ENCODE results near the gene TMTC4. TPM values are rescaled to one million over a fixed set of nuclear protein-coding genes. Genes with fewer than 3 reads are reported as not detected.

The TMTC4 gene
- total RNA-seq, 5 donors from 2014 or later (not counting 1 experiment from before 2014, with no cell fraction given), result 7.0 to 52.2 (median 27.7) TPM

DNA sequence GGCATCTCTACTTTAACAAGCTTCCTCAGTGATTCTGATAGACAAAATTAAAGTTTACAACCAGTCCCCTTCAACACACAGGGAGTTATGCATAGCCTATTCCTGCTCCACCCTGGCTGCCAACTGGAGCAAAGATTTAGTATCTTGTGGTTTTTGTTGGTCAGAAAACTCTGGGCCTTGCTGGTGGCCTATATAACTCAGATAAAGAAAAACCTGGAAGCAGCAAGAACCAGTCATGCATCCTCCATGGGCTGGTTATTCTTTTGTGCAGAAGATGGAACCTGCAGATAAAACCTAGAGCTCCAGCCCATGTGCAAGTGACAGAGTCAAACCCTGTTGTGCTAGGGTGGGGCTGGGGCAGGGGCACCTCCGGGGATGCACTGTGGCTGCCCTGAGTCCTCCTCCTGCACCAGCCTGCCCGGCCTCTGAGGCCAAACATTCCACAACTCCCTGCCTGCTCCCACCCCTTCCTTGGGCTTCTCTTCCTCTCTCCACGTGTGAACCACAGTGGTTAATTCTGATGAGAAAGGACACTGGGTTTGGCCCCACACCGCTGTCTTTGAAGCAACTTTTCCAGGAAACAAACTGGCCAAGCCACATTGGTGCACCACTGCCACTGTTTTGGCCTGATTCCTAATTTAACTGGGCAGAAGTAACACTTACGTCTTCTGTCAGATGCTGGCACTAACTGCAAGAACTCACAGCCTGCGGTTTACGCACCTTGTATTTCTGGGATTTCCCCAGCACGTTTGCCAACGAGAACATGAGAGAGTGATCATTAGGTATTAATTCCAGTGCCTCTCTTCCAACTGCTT is 62.7 kb downstream of the TMTC4 start:
- H3K4me1 Mint-ChIP-seq, result peaks cover 6 to 39% (median 14%) of the 10 kb centered on the region in 3 donors
- peak overlapping the region; percentile 40 to 53 for H3K27ac Mint-ChIP-seq
- 67% methylated on average over 2 of the region's 9 CpGs for WGBS (ENCODE audit: insufficient coverage)
- peaks cover 0 to 10% of the 10 kb centered on the region in 2 experiments for H3K4me1 ChIP-seq (ENCODE audit: control insufficient read depth in 1 of 2, extremely low read depth in 1 of 2, insufficient read depth in 2 of 2, low read length in 2 of 2)
- no peak overlapping the region for H3K4me3 ChIP-seq (ENCODE audit: control insufficient read depth in 1 of 2, extremely low read depth in 1 of 2, low read length in 1 of 2)
- no peaks in the 10 kb centered on the region for H3K27me3 Mint-ChIP-seq
- CTCF ChIA-PET, result no interaction called here
- H3K36me3 ChIP-seq (ENCODE audit: control insufficient read depth in 2 of 2, extremely low read depth in 1 of 2, insufficient read depth in 1 of 2, low read length in 1 of 2), result peaks cover 1 to 7% of the 10 kb centered on the region in 2 donors
- no peaks in the 10 kb centered on the region for H3K9me3 Mint-ChIP-seq
- no peaks in the 10 kb centered on the region for H3K27me3 ChIP-seq (replicated peaks in 1 of 2; ENCODE audit: control insufficient read depth in 2 of 2, extremely low read depth in 1 of 2, insufficient read depth in 2 of 2, low read length in 1 of 2)
- DNase-seq, result peak in 16 of 35 experiments; percentile 5 to 47 (median 22)
- H3K27ac ChIP-seq (ENCODE audit: low read length), result no peak overlapping the region
- POLR2A ChIA-PET, result no interaction called here
- no peaks in the 10 kb centered on the region for H3K9me3 ChIP-seq
- peak in 1 of 4 experiments; percentile 22 for ATAC-seq (replicated peaks in 1 of 4)
- peaks cover 34% of the 10 kb centered on the region for H3K36me3 Mint-ChIP-seq
- no peak overlapping the region for H3K4me3 Mint-ChIP-seq

DNA sequence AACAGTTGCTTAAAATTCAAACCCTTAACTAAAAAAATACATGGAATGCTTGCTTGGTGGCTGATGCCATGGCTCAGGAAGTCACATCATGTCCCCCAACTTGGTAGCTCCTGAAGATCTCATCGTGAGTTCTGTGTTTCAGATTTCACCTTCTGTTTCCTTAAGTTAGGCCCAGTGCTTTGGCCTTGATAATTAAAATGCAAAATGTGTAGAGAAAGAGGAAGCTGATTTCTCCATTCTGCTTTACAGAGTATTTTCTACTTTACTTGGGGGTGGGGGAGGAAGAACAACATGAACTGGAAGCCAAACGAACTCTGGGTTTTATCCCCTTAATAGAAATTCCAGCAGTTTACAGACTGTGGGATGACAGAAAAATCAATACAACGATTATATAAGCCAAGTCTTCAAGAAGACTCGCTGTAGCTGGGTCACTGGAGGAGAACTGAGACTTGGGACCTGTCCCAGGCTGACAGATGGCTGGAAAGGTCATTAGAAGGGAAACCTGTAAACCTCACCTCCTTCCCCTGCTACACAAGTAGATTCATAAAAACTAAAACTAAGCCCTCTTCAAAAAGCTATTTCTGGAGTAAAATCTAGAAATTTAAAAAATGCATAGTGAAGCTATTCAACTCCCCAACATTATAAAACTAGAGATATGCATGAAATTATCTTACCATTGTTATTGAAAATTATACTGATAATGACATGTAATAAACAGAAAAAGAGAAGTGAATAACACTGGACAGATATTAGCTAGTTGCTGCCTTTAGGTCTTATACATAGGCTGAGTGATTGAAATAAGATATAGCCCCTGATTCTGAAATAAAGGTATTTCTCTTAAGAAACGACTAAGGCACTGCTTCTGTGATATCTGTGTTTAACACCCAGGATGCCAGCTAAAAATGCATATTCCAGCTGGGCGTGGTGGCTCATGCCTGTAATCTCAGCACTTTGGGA is 63.9 kb downstream of the TMTC4 start:
- no peaks in the 10 kb centered on the region for H3K27me3 Mint-ChIP-seq
- peak overlapping the region in 1 of 2 donors; percentile 61 for H3K27ac Mint-ChIP-seq
- H3K27ac ChIP-seq (ENCODE audit: low read length), result no peak overlapping the region
- ATAC-seq (replicated peaks in 1 of 4) (no peak), DNase-seq (no peak)
- H3K36me3 ChIP-seq (ENCODE audit: control insufficient read depth in 2 of 2, extremely low read depth in 1 of 2, insufficient read depth in 1 of 2, low read length in 1 of 2), result peaks cover 5 to 7% of the 10 kb centered on the region in 2 donors
- ChIA-PET CTCF (no interaction called here), POLR2A (no interaction called here)
- H3K4me3 ChIP-seq (ENCODE audit: control insufficient read depth in 1 of 2, extremely low read depth in 1 of 2, low read length in 1 of 2), result no peak overlapping the region
- H3K9me3 Mint-ChIP-seq, result no peaks in the 10 kb centered on the region
- no peaks in the 10 kb centered on the region for H3K9me3 ChIP-seq
- WGBS (ENCODE audit: insufficient coverage), result 89% methylated on average over 1 of the region's 6 CpGs
- no peaks in the 10 kb centered on the region for H3K27me3 ChIP-seq (replicated peaks in 1 of 2; ENCODE audit: control insufficient read depth in 2 of 2, extremely low read depth in 1 of 2, insufficient read depth in 2 of 2, low read length in 1 of 2)
- no peak overlapping the region for H3K4me3 Mint-ChIP-seq
- peaks cover 41% of the 10 kb centered on the region for H3K36me3 Mint-ChIP-seq
- H3K4me1 Mint-ChIP-seq, result peaks cover 6 to 35% (median 14%) of the 10 kb centered on the region in 3 donors
- peaks cover 0 to 10% of the 10 kb centered on the region in 2 experiments for H3K4me1 ChIP-seq (ENCODE audit: control insufficient read depth in 1 of 2, extremely low read depth in 1 of 2, insufficient read depth in 2 of 2, low read length in 2 of 2)

DNA sequence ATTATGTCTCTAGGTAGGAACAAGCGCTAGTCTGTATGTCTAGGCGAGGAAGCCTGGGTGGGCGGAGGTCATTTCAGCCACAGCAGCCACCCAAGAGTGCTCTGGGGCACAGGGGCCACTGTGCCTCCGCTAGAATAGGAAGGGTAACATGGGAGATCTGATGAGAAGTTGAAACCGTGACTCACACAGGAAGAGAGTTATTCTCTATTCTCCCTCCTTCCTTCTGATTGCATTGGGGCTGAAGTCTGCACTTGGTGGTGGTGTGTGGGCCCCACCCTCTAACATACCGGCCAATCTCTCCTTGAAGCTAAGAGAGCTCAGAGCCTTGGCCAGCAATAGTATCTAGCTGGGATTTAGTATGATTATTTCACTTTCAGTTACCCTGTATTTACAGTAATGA is 65.7 kb downstream of the TMTC4 start:
- Histone ChIP-seq H3K27me3 (replicated peaks in 1 of 2; ENCODE audit: control insufficient read depth in 2 of 2, extremely low read depth in 1 of 2, insufficient read depth in 2 of 2, low read length in 1 of 2) (no peaks in the 10 kb centered on the region), H3K4me1 (ENCODE audit: control insufficient read depth in 1 of 2, extremely low read depth in 1 of 2, insufficient read depth in 2 of 2, low read length in 2 of 2) (peaks cover 0 to 10% of the 10 kb centered on the region in 2 experiments), H3K9me3 (no peaks in the 10 kb centered on the region), H3K36me3 (ENCODE audit: control insufficient read depth in 2 of 2, extremely low read depth in 1 of 2, insufficient read depth in 1 of 2, low read length in 1 of 2) (peaks cover 5 to 12% of the 10 kb centered on the region in 2 donors), H3K27ac (ENCODE audit: low read length) (no peak overlapping the region), H3K4me3 (ENCODE audit: control insufficient read depth in 1 of 2, extremely low read depth in 1 of 2, low read length in 1 of 2) (no peak overlapping the region)
- ATAC-seq (replicated peaks in 1 of 4) (peak; percentile 50 to 95 (median 80)), DNase-seq (no peak)
- H3K9me3 Mint-ChIP-seq, result no peaks in the 10 kb centered on the region
- WGBS (ENCODE audit: insufficient coverage), result 70% methylated on average over 2 of the region's 6 CpGs
- no peak overlapping the region for H3K4me3 Mint-ChIP-seq
- H3K27me3 Mint-ChIP-seq, result no peaks in the 10 kb centered on the region
- H3K36me3 Mint-ChIP-seq, result peaks cover 51% of the 10 kb centered on the region
- POLR2A ChIA-PET, result no interaction called here
- H3K4me1 Mint-ChIP-seq, result peaks cover 6 to 35% (median 14%) of the 10 kb centered on the region in 3 donors
- CTCF ChIA-PET, result interaction anchor here (0.6 to 0.9 kb wide), 3 partner anchors 20 to 612 kb away, joined by 3 to 4 read pairs (median 4); partner anchors contain the start of gene GGACT (in 1 of the 2)
- H3K27ac Mint-ChIP-seq, result peak overlapping the region; percentile 56 to 63

DNA sequence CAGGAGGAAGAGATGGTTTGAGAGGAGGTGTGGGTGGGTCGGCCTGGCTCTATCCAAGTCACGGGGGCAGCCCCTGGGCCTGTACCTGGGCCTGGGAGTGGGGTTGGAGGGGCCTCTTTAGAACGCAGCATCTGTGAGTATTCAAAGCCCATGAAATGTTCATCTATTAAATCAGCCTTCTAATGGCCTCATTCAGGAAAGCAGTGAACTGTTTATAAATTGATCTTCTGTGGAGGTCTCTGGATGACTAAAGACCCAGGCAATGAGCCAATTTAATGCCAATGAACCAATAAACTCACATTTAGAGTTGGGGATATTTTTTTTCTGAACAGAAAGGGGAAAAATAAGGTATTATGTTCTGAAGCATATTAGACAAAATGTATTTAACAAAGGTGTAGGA is 66.1 kb downstream of the TMTC4 start:
- Mint-ChIP-seq H3K4me3 (no peak overlapping the region), H3K4me1 (peaks cover 6 to 35% (median 14%) of the 10 kb centered on the region in 3 donors), H3K9me3 (no peaks in the 10 kb centered on the region), H3K27ac (peak overlapping the region; percentile 56 to 63), H3K27me3 (no peaks in the 10 kb centered on the region), H3K36me3 (peaks cover 56% of the 10 kb centered on the region)
- WGBS (ENCODE audit: insufficient coverage), result 100% methylated on average over 2 of the region's 3 CpGs
- Histone ChIP-seq H3K4me3 (ENCODE audit: control insufficient read depth in 1 of 2, extremely low read depth in 1 of 2, low read length in 1 of 2) (no peak overlapping the region), H3K4me1 (ENCODE audit: control insufficient read depth in 1 of 2, extremely low read depth in 1 of 2, insufficient read depth in 2 of 2, low read length in 2 of 2) (peaks cover 0 to 10% of the 10 kb centered on the region in 2 experiments), H3K27me3 (replicated peaks in 1 of 2; ENCODE audit: control insufficient read depth in 2 of 2, extremely low read depth in 1 of 2, insufficient read depth in 2 of 2, low read length in 1 of 2) (no peaks in the 10 kb centered on the region), H3K36me3 (ENCODE audit: control insufficient read depth in 2 of 2, extremely low read depth in 1 of 2, insufficient read depth in 1 of 2, low read length in 1 of 2) (peaks cover 5 to 12% of the 10 kb centered on the region in 2 donors), H3K27ac (ENCODE audit: low read length) (no peak overlapping the region), H3K9me3 (no peaks in the 10 kb centered on the region)
- CTCF ChIA-PET, result interaction anchor here in 1 of 2 donors (0.9 to 1.1 kb wide), 2 partner anchors 35 to 36 kb away, joined by 4 to 5 read pairs; no protein-coding TSS in a partner anchor
- POLR2A ChIA-PET, result no interaction called here
- DNase-seq, result no peak
- ATAC-seq (replicated peaks in 1 of 4), result no peak

DNA sequence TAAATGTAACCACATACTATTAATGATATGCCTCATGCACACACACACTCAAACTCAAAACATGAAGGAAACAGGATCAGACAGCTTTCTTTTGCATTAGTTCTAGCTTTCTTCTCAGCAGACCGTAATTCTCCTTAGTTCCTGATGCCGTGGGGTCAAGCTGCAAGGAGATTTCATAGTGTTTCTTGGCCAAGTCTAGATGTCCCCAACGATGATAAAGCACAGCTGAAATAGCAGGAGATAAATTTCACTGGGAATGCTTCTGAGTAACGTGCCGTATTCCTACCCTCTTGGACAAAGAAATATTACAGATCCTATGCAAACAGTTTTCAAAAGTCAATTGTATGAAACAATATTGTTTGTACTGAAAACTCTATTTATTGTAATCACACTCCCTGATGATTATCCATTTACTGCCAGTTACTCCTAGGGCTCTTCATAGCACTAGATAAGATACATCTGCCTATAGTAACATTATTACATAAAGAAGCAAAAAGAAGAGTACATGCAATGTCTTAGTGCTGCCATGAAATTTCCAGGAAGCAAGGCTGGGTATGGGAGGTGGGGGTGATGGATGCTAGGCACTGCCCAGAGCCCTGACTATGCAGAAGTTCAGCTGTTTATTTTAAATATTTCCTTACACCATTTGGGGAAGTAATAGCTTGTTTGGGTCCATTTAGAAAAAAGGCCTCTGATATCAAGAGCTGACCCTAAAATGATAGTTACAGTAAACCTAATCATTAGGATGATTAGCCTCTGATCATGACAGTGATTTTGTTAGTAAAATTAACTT is 69.5 kb downstream of the TMTC4 start:
- H3K27me3 ChIP-seq (replicated peaks in 1 of 2; ENCODE audit: control insufficient read depth in 2 of 2, extremely low read depth in 1 of 2, insufficient read depth in 2 of 2, low read length in 1 of 2), result no peaks in the 10 kb centered on the region
- H3K4me3 ChIP-seq (ENCODE audit: control insufficient read depth in 1 of 2, extremely low read depth in 1 of 2, low read length in 1 of 2), result no peak overlapping the region
- 100% methylated on average over 2 of the region's 5 CpGs for WGBS (ENCODE audit: insufficient coverage)
- H3K9me3 ChIP-seq, result no peaks in the 10 kb centered on the region
- no peak for DNase-seq
- no peak overlapping the region for H3K27ac Mint-ChIP-seq
- no peaks in the 10 kb centered on the region for H3K27me3 Mint-ChIP-seq
- H3K36me3 ChIP-seq (ENCODE audit: control insufficient read depth in 2 of 2, extremely low read depth in 1 of 2, insufficient read depth in 1 of 2, low read length in 1 of 2), result peaks cover 5 to 10% of the 10 kb centered on the region in 2 donors
- POLR2A ChIA-PET, result no interaction called here
- peaks cover 6 to 21% (median 9%) of the 10 kb centered on the region in 3 donors for H3K4me1 Mint-ChIP-seq
- ATAC-seq (replicated peaks in 1 of 4), result no peak
- CTCF ChIA-PET, result interaction anchor here in 1 of 2 donors (0.5 to 0.6 kb wide), 2 partner anchors 511 to 1309 kb away, joined by 4 read pairs; no protein-coding TSS in a partner anchor
- H3K9me3 Mint-ChIP-seq, result no peaks in the 10 kb centered on the region
- H3K36me3 Mint-ChIP-seq, result peaks cover 45% of the 10 kb centered on the region
- H3K4me1 ChIP-seq (ENCODE audit: control insufficient read depth in 1 of 2, extremely low read depth in 1 of 2, insufficient read depth in 2 of 2, low read length in 2 of 2), result peaks cover 0 to 10% of the 10 kb centered on the region in 2 experiments
- H3K27ac ChIP-seq (ENCODE audit: low read length), result no peak overlapping the region
- no peak overlapping the region for H3K4me3 Mint-ChIP-seq

Measured in T-cell (primary cell).